ENCODE results near the gene PIWIL4.

PIWIL4 gene

GRCh38 chr11:94632356-94632755 is 65.2 kb downstream of the PIWIL4 start (continued):
- TF ChIP-seq ZXDB (tag by site-specific recombination; IDR thresholded peaks at IDR 0.05) (peak; percentile 67), ZNF394 (tag by site-specific recombination; IDR thresholded peaks at IDR 0.05; ENCODE audit: borderline replicate concordance) (no peak), MZF1 (tag by site-specific recombination; IDR thresholded peaks at IDR 0.05; ENCODE audit: borderline replicate concordance) (no peak), SCRT1 (tag by site-specific recombination; IDR thresholded peaks at IDR 0.05; ENCODE audit: borderline replicate concordance) (peak; percentile 73), GLIS2 (tag by site-specific recombination; IDR thresholded peaks at IDR 0.05) (no peak), ZBTB11 (tag by site-specific recombination; conservative IDR thresholded peaks at IDR 0.05; ENCODE audit: low read depth) (0 out of 2 replicates have a peak, but pooled peaks have one; percentile 19), KLF16 (tag by site-specific recombination; IDR thresholded peaks at IDR 0.05) (peak; percentile 66; the same call in 1 of the 2 replicates), RBAK (tag by site-specific recombination; IDR thresholded peaks at IDR 0.05) (no peak), ZNF521 (tag by site-specific recombination; IDR thresholded peaks at IDR 0.05) (no peak), HOXA7 (CRISPR knock-in tag; IDR thresholded peaks at IDR 0.05; ENCODE audit: borderline replicate concordance) (no peak), ZNF248 (tag by site-specific recombination; IDR thresholded peaks at IDR 0.05) (no peak), ZNF449 (tag by site-specific recombination; IDR thresholded peaks at IDR 0.05) (no peak), BCL11B (tag by site-specific recombination; IDR thresholded peaks at IDR 0.05; ENCODE audit: low read depth) (peak; percentile 87), ZNF560 (tag by site-specific recombination; IDR thresholded peaks at IDR 0.05; ENCODE audit: borderline replicate concordance) (no peak), ZNF624 (tag by site-specific recombination; IDR thresholded peaks at IDR 0.05) (no peak), ZNF473 (tag by site-specific recombination; IDR thresholded peaks at IDR 0.05) (no peak), PRDM4 (tag by site-specific recombination; IDR thresholded peaks at IDR 0.05) (peak; percentile 77), ZNF23 (tag by site-specific recombination; IDR thresholded peaks at IDR 0.05; ENCODE audit: borderline replicate concordance) (no peak), ZBTB7A (tag by site-specific recombination; IDR thresholded peaks at IDR 0.05; ENCODE audit: low read depth) (no peak), ZNF837 (tag by site-specific recombination; IDR thresholded peaks at IDR 0.05) (no peak), ZNF2 (tag by site-specific recombination; IDR thresholded peaks at IDR 0.05) (no peak), ZNF174 (tag by site-specific recombination; IDR thresholded peaks at IDR 0.05) (no peak), ZFP3 (tag by site-specific recombination; IDR thresholded peaks at IDR 0.05; ENCODE audit: low read depth) (peak; percentile 25; the same call in 1 of the 2 replicates), YY2 (tag by site-specific recombination; IDR thresholded peaks at IDR 0.05) (no peak), ZNF747 (tag by site-specific recombination; IDR thresholded peaks at IDR 0.05) (no peak), ZNF596 (tag by site-specific recombination; IDR thresholded peaks at IDR 0.05) (no peak), ZNF202 (tag by site-specific recombination; IDR thresholded peaks at IDR 0.05; ENCODE audit: borderline replicate concordance) (no peak), KLF17 (tag by site-specific recombination; IDR thresholded peaks at IDR 0.05) (no peak), ZNF354C (tag by site-specific recombination; IDR thresholded peaks at IDR 0.05; ENCODE audit: borderline replicate concordance, low read depth) (no peak), ZSCAN4 (tag by site-specific recombination; IDR thresholded peaks at IDR 0.05) (no peak), ZNF292 (tag by site-specific recombination; IDR thresholded peaks at IDR 0.05; ENCODE audit: borderline replicate concordance, low read depth) (no peak), KLF1 (tag by site-specific recombination; IDR thresholded peaks at IDR 0.05) (no peak)
